ACC112 (cell line): ENCODE measurements around the gene ABCG2.

ENCODE experiments used
- H2AFZ ChIP-seq: fragments of 200-600 bp; sonication (generic); one replicate; pipeline ENCODE4 v1.6.0; 2017; ENCODE audit warnings: antibody characterized with exemption, low read length; ENCODE audit not compliant: unreplicated experiment
- H3K27ac ChIP-seq: fragments of 200-600 bp; sonication (generic); 2 replicates; pipeline ENCODE4 v1.5.1; 2014; ENCODE audit warnings: low read depth, mild to moderate bottlenecking, antibody characterized with exemption, low read length, moderate library complexity
- H3K27me3 ChIP-seq: fragments of 200-600 bp; sonication (generic); 2 replicates; pipeline ENCODE4 v1.6.1; 2014; ENCODE audit warnings: mild to moderate bottlenecking, antibody characterized with exemption, low read length, moderate library complexity, mixed read lengths; ENCODE audit not compliant: insufficient read depth
- H3K36me3 ChIP-seq: fragments of 200-600 bp; sonication (generic); 2 replicates; pipeline ENCODE4 v1.6.1; 2016; ENCODE audit warnings: mild to moderate bottlenecking, antibody characterized with exemption, low read length, moderate library complexity, mixed read lengths; ENCODE audit not compliant: insufficient read depth
- H3K4me1 ChIP-seq: fragments of 200-600 bp; sonication (generic); one replicate; pipeline ENCODE4 v1.6.1; 2016; ENCODE audit warnings: low read length, mixed read lengths; ENCODE audit not compliant: insufficient read depth, unreplicated experiment, control insufficient read depth
- H3K4me3 ChIP-seq: fragments of 200-600 bp; sonication (generic); 2 replicates; pipeline ENCODE4 v1.5.1; 2014; ENCODE audit warnings: mild to moderate bottlenecking, low read depth, low read length
- H3K79me2 ChIP-seq: fragments of 200-600 bp; sonication (generic); one replicate; pipeline ENCODE4 v1.6.0; 2016; ENCODE audit warnings: low read length; ENCODE audit not compliant: control insufficient read depth, unreplicated experiment, insufficient read depth

Gene ABCG2

DNA sequence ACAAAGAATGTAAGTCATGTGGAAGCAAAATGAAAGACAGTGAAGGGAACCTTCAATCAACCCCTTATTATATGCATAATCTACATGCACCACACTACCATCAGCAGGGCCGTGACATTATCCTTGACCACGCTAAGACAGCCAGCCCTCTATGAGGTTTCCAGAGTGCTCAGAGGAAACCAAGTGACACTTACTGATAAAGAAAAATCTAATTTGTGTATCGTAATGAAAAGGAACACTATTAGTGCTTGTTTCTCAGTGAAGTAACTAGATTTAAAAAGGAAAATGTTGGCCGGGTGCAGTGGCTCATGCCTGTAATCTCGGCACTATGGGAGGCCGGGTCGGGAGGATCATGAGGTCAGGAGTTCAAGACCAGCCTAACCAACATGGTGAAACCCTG, 56.4 kb downstream of the ABCG2 start:
- no peaks in the 10 kb centered on the region for H3K27me3 ChIP-seq
- H3K4me3 ChIP-seq: no peak overlapping the region
- no peaks in the 10 kb centered on the region for H3K79me2 ChIP-seq
- no peak overlapping the region for H2AFZ ChIP-seq
- H3K4me1 ChIP-seq: peaks cover 27% of the 10 kb centered on the region
- H3K27ac ChIP-seq: no peak overlapping the region
- H3K36me3 ChIP-seq: no peaks in the 10 kb centered on the region

GRCh38 chr4:88101165-88101564, 57.3 kb downstream of the ABCG2 start:
- H3K36me3 ChIP-seq: no peaks in the 10 kb centered on the region
- H3K79me2 ChIP-seq: no peaks in the 10 kb centered on the region
- no peak overlapping the region for H2AFZ ChIP-seq
- H3K27ac ChIP-seq: no peak overlapping the region
- H3K27me3 ChIP-seq: no peaks in the 10 kb centered on the region
- H3K4me3 ChIP-seq: no peak overlapping the region
- H3K4me1 ChIP-seq: peaks cover 18% of the 10 kb centered on the region

DNA sequence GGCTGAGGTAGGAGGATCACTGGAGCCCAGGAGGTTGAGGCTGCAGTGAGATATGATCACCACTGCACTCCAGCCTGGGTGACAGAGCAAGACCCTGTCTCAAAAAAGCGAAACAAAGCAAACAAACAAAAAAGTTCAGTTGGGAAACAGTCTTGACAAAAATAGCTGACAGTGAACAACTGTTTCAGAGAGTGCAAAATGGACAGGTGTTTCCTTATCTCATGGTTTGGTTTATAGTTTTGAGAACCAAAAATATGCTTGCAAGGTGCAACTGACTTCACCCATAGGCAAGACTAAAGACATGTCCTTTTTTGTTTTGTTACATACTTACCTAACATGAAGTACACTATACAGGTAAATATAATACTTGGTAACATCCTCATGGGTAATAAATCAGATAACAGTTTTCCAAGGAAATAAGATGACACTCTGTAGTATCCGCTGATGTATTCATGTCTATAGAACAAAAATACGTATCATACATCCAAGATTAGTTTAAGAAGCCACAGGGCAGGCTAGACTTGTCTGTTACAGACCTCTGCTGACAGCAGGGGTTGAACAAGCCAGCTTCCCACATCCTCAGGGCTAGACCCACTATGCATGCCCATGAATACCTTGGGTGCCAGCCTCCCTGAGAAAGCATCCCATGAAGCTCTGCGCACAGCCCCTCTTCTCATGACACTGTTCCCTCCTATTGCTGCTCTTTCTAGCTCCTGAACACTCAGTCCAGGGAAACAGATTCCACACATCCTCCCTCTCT, 59.3 kb downstream of the ABCG2 start:
- Histone ChIP-seq H3K27me3 (no peaks in the 10 kb centered on the region), H2AFZ (no peak overlapping the region), H3K79me2 (no peaks in the 10 kb centered on the region), H3K27ac (no peak overlapping the region), H3K4me3 (no peak overlapping the region), H3K36me3 (no peaks in the 10 kb centered on the region), H3K4me1 (no peaks in the 10 kb centered on the region)

DNA sequence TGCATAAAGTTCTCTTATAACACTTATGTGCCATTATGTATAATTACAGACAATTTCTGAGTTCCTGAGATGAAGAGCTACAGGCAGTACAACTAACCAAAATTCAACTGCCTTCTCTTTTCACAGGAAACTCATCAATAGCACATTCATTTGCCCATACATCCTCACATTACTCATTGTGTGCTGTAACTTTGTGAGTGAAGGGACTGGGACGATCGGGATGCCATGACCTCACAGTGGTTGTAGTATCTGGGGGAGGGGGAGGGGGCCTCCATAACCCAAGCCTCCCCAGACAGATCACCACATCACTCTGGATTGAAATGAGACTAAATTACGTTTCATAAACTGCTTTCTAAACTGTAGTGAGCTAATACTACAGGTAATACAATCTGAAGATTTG, 60.7 kb downstream of the ABCG2 start:
- H3K4me1 ChIP-seq: no peaks in the 10 kb centered on the region
- H3K79me2 ChIP-seq: no peaks in the 10 kb centered on the region
- no peak overlapping the region for H3K27ac ChIP-seq
- no peaks in the 10 kb centered on the region for H3K27me3 ChIP-seq
- no peaks in the 10 kb centered on the region for H3K36me3 ChIP-seq
- H2AFZ ChIP-seq: no peak overlapping the region
- no peak overlapping the region for H3K4me3 ChIP-seq

GRCh38 chr4:88097301-88097700, 61.1 kb downstream of the ABCG2 start:
- no peaks in the 10 kb centered on the region for H3K79me2 ChIP-seq

DNA sequence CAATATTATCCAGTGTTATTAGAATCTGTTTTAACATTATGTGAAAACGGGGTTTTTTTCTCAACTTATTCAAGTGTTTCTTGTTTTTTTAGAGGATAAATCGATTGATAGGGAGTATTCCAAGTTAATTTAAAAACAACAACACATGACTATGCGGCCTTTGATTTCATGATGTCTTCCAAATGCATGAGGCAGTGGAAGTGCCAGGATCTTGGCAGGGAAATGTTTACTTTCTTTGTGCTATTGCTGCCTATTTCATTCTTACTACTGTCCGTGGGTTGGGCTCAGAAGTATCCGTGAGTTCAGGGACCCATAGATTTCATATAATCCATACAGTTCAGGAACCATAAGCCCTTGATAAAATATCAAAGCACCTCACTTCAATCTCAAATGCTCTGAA, 64.6 kb downstream of the ABCG2 start:
- Histone ChIP-seq H3K27me3 (no peaks in the 10 kb centered on the region), H2AFZ (no peak overlapping the region), H3K27ac (no peak overlapping the region), H3K36me3 (no peaks in the 10 kb centered on the region), H3K4me3 (no peak overlapping the region), H3K79me2 (no peaks in the 10 kb centered on the region), H3K4me1 (no peaks in the 10 kb centered on the region)

More at GRCh38 chr4:88097301-88097700, 61.1 kb downstream of the ABCG2 start:
- H3K27me3 ChIP-seq: no peaks in the 10 kb centered on the region
- H2AFZ ChIP-seq: no peak overlapping the region
- no peaks in the 10 kb centered on the region for H3K4me1 ChIP-seq
- no peaks in the 10 kb centered on the region for H3K36me3 ChIP-seq
- H3K27ac ChIP-seq: no peak overlapping the region
- H3K4me3 ChIP-seq: no peak overlapping the region

DNA sequence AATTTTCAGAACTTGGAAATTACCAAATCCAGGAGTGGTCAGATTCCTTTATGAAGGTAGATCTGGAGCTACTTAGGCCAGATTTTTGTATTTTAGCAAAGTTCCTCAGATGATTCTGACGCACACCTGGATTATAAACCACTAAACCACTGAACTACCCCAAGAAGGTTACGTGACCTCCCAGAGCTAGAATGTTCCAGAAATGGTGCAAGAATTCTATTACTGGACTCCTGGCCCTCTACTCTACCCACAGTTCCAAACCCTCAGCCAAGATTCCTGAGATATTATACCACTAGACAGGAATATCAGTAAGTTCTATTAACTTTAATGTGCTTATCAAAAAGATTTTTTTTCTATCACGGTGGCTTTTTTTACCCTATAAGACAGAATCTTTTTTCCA, 67.1 kb downstream of the ABCG2 start:
- Histone ChIP-seq H3K79me2 (no peaks in the 10 kb centered on the region), H3K27ac (no peak overlapping the region), H3K4me1 (no peaks in the 10 kb centered on the region), H3K36me3 (no peaks in the 10 kb centered on the region), H2AFZ (no peak overlapping the region), H3K4me3 (no peak overlapping the region), H3K27me3 (no peaks in the 10 kb centered on the region)

DNA sequence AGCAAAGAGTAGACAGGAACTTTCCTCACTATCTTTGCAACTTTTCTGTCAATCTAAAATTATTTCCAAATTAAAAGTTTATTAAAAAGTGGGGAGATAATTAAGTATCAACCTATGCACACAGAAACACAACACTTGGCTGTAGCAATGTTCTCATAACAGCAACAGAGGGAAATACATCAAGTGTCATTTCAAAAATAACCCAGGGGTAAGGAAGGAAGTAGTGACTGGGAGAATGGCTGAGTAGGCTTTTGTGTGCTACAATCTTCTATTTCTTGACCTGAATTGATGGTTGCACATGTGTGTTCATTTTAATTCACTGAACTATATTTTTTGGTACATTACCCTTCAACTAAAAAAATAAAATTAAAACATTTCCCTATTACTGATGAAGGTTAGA, 67.5 kb downstream of the ABCG2 start:
- H3K4me1 ChIP-seq: no peaks in the 10 kb centered on the region
- H2AFZ ChIP-seq: no peak overlapping the region

DNA sequence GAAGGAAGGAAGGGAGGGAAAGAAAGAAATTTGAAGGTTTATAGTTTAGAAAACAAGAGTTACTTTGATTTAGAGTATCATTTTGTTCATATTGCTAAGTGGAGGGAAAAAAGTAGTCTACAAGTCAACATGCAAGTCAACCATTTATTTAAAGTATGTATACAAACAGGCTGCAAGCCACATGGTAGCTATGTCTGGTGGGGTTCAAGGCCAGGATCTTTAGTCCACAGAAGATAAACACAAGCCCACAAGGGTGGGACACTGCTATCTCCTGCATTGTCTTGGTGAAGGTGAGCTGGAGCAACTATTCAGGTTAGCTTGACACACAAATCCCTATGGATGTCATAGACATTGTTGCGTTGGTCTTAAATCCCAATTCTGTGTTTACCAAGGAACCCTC, 71.4 kb downstream of the ABCG2 start:
- H3K27me3 ChIP-seq: no peaks in the 10 kb centered on the region
- H2AFZ ChIP-seq: no peak overlapping the region
- H3K36me3 ChIP-seq: no peaks in the 10 kb centered on the region
- no peaks in the 10 kb centered on the region for H3K4me1 ChIP-seq
- H3K4me3 ChIP-seq: no peak overlapping the region
- no peaks in the 10 kb centered on the region for H3K79me2 ChIP-seq
- no peak overlapping the region for H3K27ac ChIP-seq

More for the DNA sequence above, 67.5 kb downstream of the ABCG2 start:
- Histone ChIP-seq H3K4me3 (no peak overlapping the region), H3K79me2 (no peaks in the 10 kb centered on the region), H3K27ac (no peak overlapping the region), H3K27me3 (no peaks in the 10 kb centered on the region), H3K36me3 (no peaks in the 10 kb centered on the region)

- Histone ChIP-seq H3K27me3 (no peaks in the 10 kb centered on the region), H3K4me3 (no peak overlapping the region), H3K27ac (no peak overlapping the region), H3K36me3 (peaks cover 4% of the 10 kb centered on the region; the same call in 1 of the 2 replicates), H3K4me1 (no peaks in the 10 kb centered on the region), H2AFZ (no peak overlapping the region), H3K79me2 (no peaks in the 10 kb centered on the region)
Observed at GRCh38 chr4:88080626-88081025, 77.8 kb downstream of the ABCG2 start.

GRCh38 chr4:88078579-88078978, 79.9 kb downstream of the ABCG2 start:
- Histone ChIP-seq H3K4me3 (no peak overlapping the region), H3K27me3 (no peaks in the 10 kb centered on the region), H3K27ac (no peak overlapping the region), H3K36me3 (peaks cover 11% of the 10 kb centered on the region), H2AFZ (no peak overlapping the region), H3K4me1 (no peaks in the 10 kb centered on the region), H3K79me2 (no peaks in the 10 kb centered on the region)
